HepG2 (cell line): Measurements from ENCODE around the gene PDLIM7. TPM values are rescaled to one million over a fixed set of nuclear protein-coding genes. Genes with fewer than 3 reads are reported as not detected.

Experiments
- ATAC-seq: fragments of 200-7000 bp; cut with Tn5 transposase; 3 replicates; pipeline ENCODE4 v1.9.1; 2020; ENCODE audit warnings: mild to moderate bottlenecking, moderate library complexity
- BruUV-seq: library from RNA; stranded (reverse); fragments of 400-500 nt; replicated peaks from 2 replicates; lab custom pipeline; 2021; lab: Mats Ljungman, UMichigan
- CTCF ChIA-PET: fragments of 300-600 bp; formaldehyde crosslinking; extraction: SDS; loops from one replicate; lab custom pipeline; 2021; ENCODE audit warnings: low total read pairs, inconsistent platforms, low intra/inter-chr PET ratio; lab: Yijun Ruan, JAX
- POLR2A ChIA-PET: fragments of 350-600 bp; sonication (Branson Sonifier 250); formaldehyde crosslinking; loops from one replicate; lab custom pipeline; 2020; ENCODE audit warnings: antibody characterized with exemption, inconsistent platforms; lab: Yijun Ruan, JAX
- DNase-seq: peaks from one replicate; pipeline ENCODE4 v3.0.0-alpha.2; 2015; ENCODE audit warnings: low spot score
- FAIRE-seq: peaks from 3 replicates; lab custom pipeline; 2011; peaks lifted over from hg19 to GRCh38; lab: Jason Lieb, UNC
- H2AFZ ChIP-seq: one replicate; pipeline ENCODE4 v1.6.1; 2011; ENCODE audit warnings: low read length, inconsistent platforms
- H3K27ac ChIP-seq: fragments of 300-600 bp; 3 replicates; pipeline ENCODE4 v1.8.0; 2011; ENCODE audit warnings: mixed run types, mild to moderate bottlenecking, mixed read lengths, low read length, inconsistent platforms; ENCODE audit not compliant: insufficient read depth; ENCODE audit errors: extremely low read length
- H3K27me3 ChIP-seq, 2 experiments: fragments of 200-600 bp in 1 of 2; 2 replicates in 1 of 2; 3 replicates in 1 of 2; pipeline versions ENCODE4 v1.6.0 to v1.8.0; 2011; ENCODE audit warnings: low read length in 2 of 2, mild to moderate bottlenecking in 2 of 2, moderate library complexity in 2 of 2, inconsistent platforms in 1 of 2; ENCODE audit not compliant: insufficient read depth in 2 of 2, control insufficient read depth in 1 of 2
- H3K36me3 ChIP-seq, 2 experiments: fragments of 200-600 bp in 1 of 2; replicated peaks in 1 of 2; 2 replicates in 1 of 2; 3 replicates in 1 of 2; pipeline versions ENCODE4 v1.5.1 to v1.8.0; 2011; ENCODE audit warnings: low read length in 2 of 2, inconsistent platforms in 1 of 2; ENCODE audit not compliant: insufficient read depth in 2 of 2, control insufficient read depth in 1 of 2
- H3K4me1 ChIP-seq: 2 replicates; pipeline ENCODE4 v1.5.1; 2012; ENCODE audit warnings: low read length, inconsistent platforms; ENCODE audit not compliant: insufficient read depth
- H3K4me2 ChIP-seq: 2 replicates; pipeline ENCODE4 v1.6.0; 2011; ENCODE audit warnings: low read depth, low read length, inconsistent platforms
- H3K4me3 ChIP-seq, 3 experiments: fragments of 200-600 bp in 1 of 3; sonication (generic), shearing (Covaris generic) in 1 of 3; replicated peaks in 1 of 3; 2 replicates each; pipeline ENCODE4 v1.5.1; 2011 to 2016; ENCODE audit warnings: low read length in 3 of 3, inconsistent platforms in 2 of 3, low read depth in 2 of 3, mild to moderate bottlenecking in 2 of 3, control low read depth in 1 of 3, mixed read lengths in 1 of 3; ENCODE audit not compliant: insufficient read depth in 1 of 3
- H3K79me2 ChIP-seq: one replicate; pipeline ENCODE4 v1.6.1; 2011; ENCODE audit warnings: low read length, inconsistent platforms; ENCODE audit not compliant: insufficient read depth
- H3K9ac ChIP-seq: 2 replicates; pipeline ENCODE4 v1.6.0; 2011; ENCODE audit warnings: mild to moderate bottlenecking, low read depth, low read length, inconsistent platforms; ENCODE audit not compliant: insufficient read depth
- H3K9me3 ChIP-seq: 2 replicates; pipeline ENCODE4 v1.5.1; 2012; ENCODE audit warnings: mild to moderate bottlenecking, low read length
- H4K20me1 ChIP-seq: 2 replicates; pipeline ENCODE4 v1.6.0; 2011; ENCODE audit warnings: inconsistent platforms, mild to moderate bottlenecking, low read length, moderate library complexity; ENCODE audit not compliant: insufficient read depth
- FIP1L1 ChIP-seq: fragments of 200-400 bp; formaldehyde crosslinking; IDR thresholded peaks from 2 replicates; pipeline ENCODE4 v1.6.1; 2018; ENCODE audit warnings: low read depth, mild to moderate bottlenecking, low read length, moderate library complexity, borderline replicate concordance; ENCODE audit not compliant: insufficient read depth
- HOXA7 ChIP-seq: sonication (generic); formaldehyde crosslinking; IDR thresholded peaks from 2 replicates; pipeline ENCODE4 v1.8.1; 2022; ENCODE audit warnings: mild to moderate bottlenecking, missing genetic modification reagents, moderate library complexity
- NR2F2 ChIP-seq: IDR thresholded peaks from 2 replicates; pipeline ENCODE4 v1.6.1; 2012; ENCODE audit warnings: low read depth, inconsistent platforms, borderline replicate concordance
- RAD21 ChIP-seq: fragments of 450-650 bp; formaldehyde crosslinking; IDR thresholded peaks from 2 replicates; pipeline ENCODE4 v1.5.0; 2020; ENCODE audit warnings: mild to moderate bottlenecking
- SALL2 ChIP-seq: sonication (generic); formaldehyde crosslinking; IDR thresholded peaks from 2 replicates; pipeline ENCODE4 v1.8.1; 2023; ENCODE audit warnings: mild to moderate bottlenecking, missing genetic modification reagents, inconsistent platforms
- SUZ12 ChIP-seq: fragments of 150-350 bp; IDR thresholded peaks from 2 replicates; pipeline ENCODE4 v1.6.1; 2014; ENCODE audit warnings: low read depth, low read length
- TAF15 ChIP-seq: fragments of 200-400 bp; formaldehyde crosslinking; IDR thresholded peaks from one replicate; pipeline ENCODE4 v1.6.1; 2018; ENCODE audit warnings: mild to moderate bottlenecking, low read depth, low read length; ENCODE audit not compliant: poor library complexity, severe bottlenecking
- TGIF2 ChIP-seq: IDR thresholded peaks from 2 replicates; pipeline ENCODE4 v1.6.1; 2016; ENCODE audit warnings: control low read depth, missing compliant biosample characterization
- XRCC5 ChIP-seq: fragments of 200-400 bp; formaldehyde crosslinking; optimal IDR thresholded peaks from 2 replicates; pipeline ENCODE3; 2017; ENCODE audit warnings: mild to moderate bottlenecking, low read length
- ZFP36L2 ChIP-seq: sonication (generic); formaldehyde crosslinking; IDR thresholded peaks from 2 replicates; pipeline ENCODE4 v1.4.0; 2020; ENCODE audit warnings: missing genetic modification reagents
- ZFX ChIP-seq: sonication (generic); formaldehyde crosslinking; IDR thresholded peaks from 2 replicates; pipeline ENCODE4 v1.4.0; 2020; ENCODE audit warnings: mild to moderate bottlenecking, low read depth, missing genetic modification reagents, moderate library complexity
- ZNF317 ChIP-seq: sonication (generic); formaldehyde crosslinking; IDR thresholded peaks from 2 replicates; pipeline ENCODE4 v1.5.0; 2020; ENCODE audit warnings: mild to moderate bottlenecking, missing genetic modification reagents
- ZNF543 ChIP-seq: sonication (generic); formaldehyde crosslinking; IDR thresholded peaks from 2 replicates; pipeline ENCODE4 v1.4.0; 2020; ENCODE audit warnings: mild to moderate bottlenecking, missing genetic modification reagents
- ZNF644 ChIP-seq: IDR thresholded peaks from 2 replicates; pipeline ENCODE4 v1.6.1; 2016; ENCODE audit warnings: low read depth
- WGBS: methylation state at CpG from one replicate; pipeline ENCODE4 v1.1.6; 2017; ENCODE audit warnings: low lambda C conversion rate; 5-methylcytosine and 5-hydroxymethylcytosine counted together
- in situ Hi-C: cut with HindIII; loops from 2 replicates; pipeline ENCODE4 v1.10.0; 2017; ENCODE audit warnings: low pct_unique_long_range_greater_than_20kb; ENCODE audit not compliant: extremely low pct_ligation_motif_present
- intact Hi-C: fragments of 100-400 bp; cut with micrococcal nuclease; formaldehyde crosslinking; loops from one replicate; pipeline ENCODE4 v1.10.0; 2022; ENCODE audit not compliant: unreplicated experiment
- polyA plus RNA-seq, 8 experiments: library from polyadenylated mRNA; depleted of rRNA in 3 of 8; stranded (reverse) in 7 of 8; unstranded in 1 of 8; fragments of >200 nt; fragmentation: Illumina TruSeq in 4 of 8; extraction: Trizol in 4 of 8; gene quantifications; 2 replicates each; pipeline versions ENCODE4 v1.2.1 to v1.2.3, GENCODE V29; 2011 to 2016; ENCODE audit warnings: low read depth in 4 of 8, missing spikeins in 1 of 8, mixed read lengths in 1 of 8; ENCODE audit not compliant: insufficient read depth in 1 of 8
- total RNA-seq, 5 experiments: library from RNA; depleted of rRNA; stranded (reverse); fragments of >200 nt; fragmentation: Illumina TruSeq; extraction: Trizol; gene quantifications; 2 replicates each; pipeline ENCODE4 v1.2.3, GENCODE V29; 2016; ENCODE audit warnings: low read depth in 1 of 5
- TF ChIP-seq, protein P1 (sequence below): sonication (generic); formaldehyde crosslinking; IDR thresholded peaks from 2 replicates; pipeline ENCODE4 v1.8.0; 2022; ENCODE audit warnings: missing genetic modification reagents, low read depth, mild to moderate bottlenecking, borderline replicate concordance

Gene PDLIM7
- total and polyA plus RNA-seq, 2 of the 13 experiments (the other 11 are each of a cell fraction or from before 2014, with no cell fraction given): 21.1 to 31.3 TPM

DNA sequence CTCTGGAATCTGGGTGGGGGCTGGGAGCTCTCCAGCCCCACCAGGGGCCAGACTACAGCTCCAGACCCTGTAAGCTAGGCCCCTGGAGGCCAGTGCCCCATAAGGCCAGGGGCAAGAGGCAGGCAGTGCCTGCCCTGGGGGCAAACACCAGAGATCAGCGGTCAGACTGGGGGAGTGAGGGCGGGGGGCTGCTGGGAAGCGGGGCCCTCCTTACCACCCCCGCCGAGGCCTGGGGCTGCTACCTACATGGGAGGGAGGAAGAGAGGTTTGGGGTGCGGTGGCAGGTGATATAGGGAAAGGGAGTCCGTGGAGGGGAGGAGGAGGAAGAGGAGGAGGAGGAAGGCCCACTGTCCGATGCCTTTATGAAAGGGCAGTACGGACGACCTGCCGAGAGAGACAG is 38.0 kb downstream of the PDLIM7 start:
- no peak overlapping the region for H3K9ac ChIP-seq
- no peaks in the 10 kb centered on the region for H3K9me3 ChIP-seq
- no TSS peak for BruUV-seq
- H3K36me3 ChIP-seq: peaks cover 0 to 4% of the 10 kb centered on the region in 2 experiments; a peak in 1 of 5 replicates
- H3K4me2 ChIP-seq: no peak overlapping the region
- POLR2A ChIA-PET: no interaction called here
- no peaks in the 10 kb centered on the region for H3K79me2 ChIP-seq
- H2AFZ ChIP-seq: no peak overlapping the region
- in situ Hi-C loops (loop anchor here (5.0 to 25.0 kb wide), 2 partner anchors 72 to 347 kb away; no protein-coding TSS in a partner anchor), intact Hi-C loops (no loop called here)
- H3K27me3 ChIP-seq: no peaks in the 10 kb centered on the region; a peak in 1 of 5 replicates
- DNase-seq (no peak), FAIRE-seq (no peak), ATAC-seq (no peak)
- CTCF ChIA-PET: no interaction called here
- H3K4me3 ChIP-seq: no peak overlapping the region
- H3K27ac ChIP-seq: no peak overlapping the region
- 95% methylated on average over 11 of the region's 11 CpGs for WGBS
- H3K4me1 ChIP-seq: peaks cover 11% of the 10 kb centered on the region; the same call in 1 of the 2 replicates
- TF ChIP-seq XRCC5: no peak
- no peak for TF ChIP-seq ZNF317 (CRISPR knock-in tag)
- TF ChIP-seq, protein P1, sequence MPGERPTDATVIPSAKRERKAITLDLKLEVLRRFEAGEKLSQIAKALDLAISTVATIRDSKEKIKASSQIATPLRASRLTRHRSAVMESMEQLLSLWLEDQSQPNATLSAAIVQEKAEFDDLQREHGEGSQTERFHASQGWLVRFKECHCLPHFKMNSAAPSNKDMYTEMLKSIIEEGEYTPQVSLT (CRISPR knock-in tag): no peak
- TF ChIP-seq SUZ12: no peak
- TF ChIP-seq FIP1L1: no peak
- no peak for TF ChIP-seq RAD21 (CRISPR knock-in tag)
- no peak for TF ChIP-seq ZNF543 (CRISPR knock-in tag)
- no peak for TF ChIP-seq ZFP36L2 (CRISPR knock-in tag)
- TF ChIP-seq HOXA7 (CRISPR knock-in tag): no peak
- TF ChIP-seq SALL2: no peak
- no peak for TF ChIP-seq TAF15
- TF ChIP-seq NR2F2: no peak
- no peak for TF ChIP-seq TGIF2 (CRISPR knock-in tag)
- TF ChIP-seq ZNF644 (CRISPR knock-in tag): no peak
- no peak for TF ChIP-seq ZFX (CRISPR knock-in tag)
- H4K20me1 ChIP-seq: peaks cover 12% of the 10 kb centered on the region; the same call in 1 of the 2 replicates
